HEK293T (cell line): ENCODE measurements around the gene TNNC2.

Experiments
- ARNT ChIP-seq: fragments of 450-650 bp; IDR thresholded peaks from 2 replicates; pipeline ENCODE4 v1.6.1; 2017; ENCODE audit warnings: mild to moderate bottlenecking
- CTBP1 ChIP-seq: fragments of 450-650 bp; IDR thresholded peaks from 2 replicates; pipeline ENCODE4 v1.6.1; 2016; ENCODE audit warnings: borderline replicate concordance
- ELF4 ChIP-seq: fragments of 450-650 bp; IDR thresholded peaks from 2 replicates; pipeline ENCODE4 v1.6.1; 2017; ENCODE audit warnings: antibody characterized with exemption
- FOXA1 ChIP-seq: fragments of 450-650 bp; IDR thresholded peaks from 2 replicates; pipeline ENCODE4 v1.6.1; 2016; ENCODE audit warnings: mild to moderate bottlenecking
- FOXM1 ChIP-seq: fragments of 450-650 bp; IDR thresholded peaks from 2 replicates; pipeline ENCODE4 v1.6.1; 2017; ENCODE audit warnings: mild to moderate bottlenecking, borderline replicate concordance
- HDGF ChIP-seq: fragments of 450-650 bp; IDR thresholded peaks from 2 replicates; pipeline ENCODE4 v1.6.1; 2017; ENCODE audit warnings: antibody characterized with exemption, borderline replicate concordance
- L3MBTL2 ChIP-seq: fragments of 450-650 bp; conservative IDR thresholded peaks from 2 replicates; pipeline ENCODE4 v1.6.1; 2016; ENCODE audit warnings: mild to moderate bottlenecking
- SP1 ChIP-seq: fragments of 450-650 bp; IDR thresholded peaks from 2 replicates; pipeline ENCODE4 v1.6.1; 2017
- SUZ12 ChIP-seq: fragments of 450-650 bp; IDR thresholded peaks from 2 replicates; pipeline ENCODE4 v1.6.1; 2016; ENCODE audit warnings: mild to moderate bottlenecking
- TARDBP ChIP-seq: fragments of 450-650 bp; IDR thresholded peaks from 2 replicates; pipeline ENCODE4 v1.6.1; 2016
- TF ChIP-seq, protein P1 (sequence below): fragments of 450-650 bp; IDR thresholded peaks from 2 replicates; pipeline ENCODE4 v1.6.1; 2016

DNA sequence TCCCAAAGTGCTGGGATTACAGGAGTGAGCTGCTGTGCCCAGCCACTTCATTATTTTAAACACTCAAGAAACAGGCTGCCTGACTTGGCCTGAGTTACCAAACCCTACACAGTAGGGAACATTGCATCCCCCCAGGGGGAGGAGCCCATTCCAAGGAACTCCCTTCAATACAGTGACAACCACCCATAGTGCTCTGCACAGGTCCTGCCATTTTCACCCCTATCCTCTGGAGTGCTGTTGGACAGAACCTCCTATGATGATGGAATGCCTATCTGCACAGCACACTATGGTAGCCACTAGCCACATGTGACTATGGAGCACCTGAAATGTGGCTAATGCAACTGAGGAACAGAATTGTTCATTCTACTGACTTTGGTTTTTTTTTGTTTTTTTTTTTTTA lies 18.3 kb upstream of the TNNC2 start:
- TF ChIP-seq FOXA1 (no peak), TARDBP (no peak), FOXM1 (no peak), SP1 (no peak), ARNT (no peak), HDGF (no peak), ELF4 (no peak), CTBP1 (no peak), SUZ12 (no peak), L3MBTL2 (no peak)
- TF ChIP-seq, protein P1, sequence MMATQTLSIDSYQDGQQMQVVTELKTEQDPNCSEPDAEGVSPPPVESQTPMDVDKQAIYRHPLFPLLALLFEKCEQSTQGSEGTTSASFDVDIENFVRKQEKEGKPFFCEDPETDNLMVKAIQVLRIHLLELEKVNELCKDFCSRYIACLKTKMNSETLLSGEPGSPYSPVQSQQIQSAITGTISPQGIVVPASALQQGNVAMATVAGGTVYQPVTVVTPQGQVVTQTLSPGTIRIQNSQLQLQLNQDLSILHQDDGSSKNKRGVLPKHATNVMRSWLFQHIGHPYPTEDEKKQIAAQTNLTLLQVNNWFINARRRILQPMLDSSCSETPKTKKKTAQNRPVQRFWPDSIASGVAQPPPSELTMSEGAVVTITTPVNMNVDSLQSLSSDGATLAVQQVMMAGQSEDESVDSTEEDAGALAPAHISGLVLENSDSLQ = no peak
